Panc1 (cell line): ENCODE measurements around the gene KATNAL1. TPM values are rescaled to one million over a fixed set of nuclear protein-coding genes. Genes with fewer than 3 reads are reported as not detected.

Experiments used
- ATAC-seq: fragments of 200-7000 bp; cut with Tn5 transposase; 2 replicates; pipeline ENCODE4 v1.9.1; 2020; ENCODE audit warnings: mild to moderate bottlenecking, moderate library complexity
- BruUV-seq: library from RNA; stranded (reverse); fragments of 400-500 nt; replicated peaks from 2 replicates; lab custom pipeline; 2021; lab: Mats Ljungman, UMichigan
- CTCF ChIA-PET: fragments of 300-600 bp; sonication (Branson Sonifier 250); formaldehyde crosslinking; loops from one replicate; lab custom pipeline; 2022; ENCODE audit warnings: antibody characterized with exemption; lab: Charles Lee
- POLR2A ChIA-PET: fragments of 300-600 bp; sonication (Branson Sonifier 250); formaldehyde crosslinking; loops from one replicate; lab custom pipeline; 2022; ENCODE audit warnings: antibody characterized with exemption; lab: Charles Lee
- DNase-seq: peaks from one replicate; pipeline ENCODE4 v3.0.0-alpha.2; 2010; ENCODE audit warnings: low read depth, low spot score
- H3K27ac ChIP-seq: 2 replicates; pipeline ENCODE4 v1.5.1; 2011; ENCODE audit warnings: mild to moderate bottlenecking, low read length, inconsistent platforms
- H3K27me3 ChIP-seq: fragments of 200-500 bp; sonication (Bioruptor generic); 2 replicates; pipeline ENCODE4 v1.6.0; 2014; ENCODE audit warnings: low read length, inconsistent platforms; ENCODE audit not compliant: control insufficient read depth, insufficient read depth
- H3K36me3 ChIP-seq: fragments of 200-500 bp; sonication (Bioruptor generic); 2 replicates; pipeline ENCODE4 v1.5.1; 2014; ENCODE audit warnings: inconsistent platforms, mild to moderate bottlenecking, low read length, moderate library complexity; ENCODE audit not compliant: control insufficient read depth, insufficient read depth
- H3K4me1 ChIP-seq: 2 replicates; pipeline ENCODE4 v1.5.1; 2011; ENCODE audit warnings: inconsistent platforms, mild to moderate bottlenecking, low read length, moderate library complexity; ENCODE audit not compliant: control insufficient read depth, insufficient read depth
- H3K4me3 ChIP-seq, 2 experiments: 2 replicates each; pipeline ENCODE4 v1.5.1; 2011 to 2012; ENCODE audit warnings: low read depth in 2 of 2, low read length in 2 of 2, mild to moderate bottlenecking in 2 of 2, inconsistent platforms in 1 of 2, moderate library complexity in 1 of 2
- H3K9me3 ChIP-seq: fragments of 200-500 bp; sonication (Bioruptor generic); 2 replicates; pipeline ENCODE4 v1.5.1; 2014; ENCODE audit warnings: low read depth, mild to moderate bottlenecking, inconsistent platforms, low read length, moderate library complexity; ENCODE audit not compliant: control insufficient read depth, insufficient read depth
- POLR2AphosphoS5 ChIP-seq: IDR thresholded peaks from 2 replicates; pipeline ENCODE4 v1.6.1; 2012; ENCODE audit warnings: mild to moderate bottlenecking, low read depth, low read length, moderate library complexity
- SIN3A ChIP-seq: IDR thresholded peaks from 2 replicates; pipeline ENCODE4 v1.6.1; 2012; ENCODE audit warnings: low read depth, mild to moderate bottlenecking, low read length, moderate library complexity, borderline replicate concordance; ENCODE audit not compliant: insufficient read depth
- TCF7L2 ChIP-seq: IDR thresholded peaks from 2 replicates; pipeline ENCODE4 v1.6.1; 2011; ENCODE audit warnings: mild to moderate bottlenecking, low read depth, low read length, inconsistent platforms
- in situ Hi-C: cut with HindIII; loops from 2 replicates; pipeline ENCODE4 v1.10.0; 2016; ENCODE audit warnings: low sequenced_read_pairs, low pct_unique_long_range_greater_than_20kb
- intact Hi-C: fragments of 100-400 bp; cut with micrococcal nuclease; formaldehyde crosslinking; loops from one replicate; pipeline ENCODE4 v1.10.0; 2022; ENCODE audit not compliant: unreplicated experiment
- total RNA-seq: library from RNA; stranded (reverse); gene quantifications from one replicate; pipeline ENCODE4 v1.2.1, GENCODE V29; 2021; ENCODE audit not compliant: unreplicated experiment
- TF ChIP-seq, protein P1 (sequence below): fragments of 450-650 bp; IDR thresholded peaks from 2 replicates; pipeline ENCODE4 v1.5.1; 2017; ENCODE audit warnings: mild to moderate bottlenecking
- TF ChIP-seq, protein P2 (sequence below), 2 experiments: IDR thresholded peaks; 2 replicates each; pipeline ENCODE4 v1.6.1; 2011 to 2012; ENCODE audit warnings: low read depth in 2 of 2, control low read depth in 1 of 2, low read length in 1 of 2, mild to moderate bottlenecking in 1 of 2, moderate library complexity in 1 of 2; ENCODE audit not compliant: insufficient read depth in 1 of 2

The KATNAL1 gene
- total RNA-seq, 1 experiment from 2014 or later = 34.3 TPM

DNA sequence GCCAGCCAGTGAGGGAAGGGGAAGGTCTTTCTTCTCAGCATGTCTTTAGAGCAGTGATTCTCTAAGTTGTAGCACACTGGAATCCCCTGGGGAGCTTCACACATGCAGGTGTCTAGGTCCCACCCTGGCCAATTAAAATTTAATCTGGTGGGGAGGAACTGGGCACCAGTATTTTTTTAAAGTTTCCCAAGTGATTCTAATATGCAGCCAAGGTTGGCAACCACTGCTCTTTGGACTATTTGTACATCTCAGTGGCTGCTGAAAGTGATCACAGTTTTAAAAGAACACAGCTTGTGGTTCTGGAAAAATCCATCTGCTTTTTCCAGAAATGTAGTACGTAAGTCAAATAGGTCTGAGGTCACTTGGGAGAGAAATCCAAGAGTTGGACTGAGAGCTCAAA is 10.7 kb upstream of the KATNAL1 start:
- Histone ChIP-seq H3K27ac (no peak overlapping the region), H3K9me3 (no peaks in the 10 kb centered on the region), H3K27me3 (no peaks in the 10 kb centered on the region), H3K36me3 (no peaks in the 10 kb centered on the region), H3K4me1 (no peaks in the 10 kb centered on the region), H3K4me3 (no peak overlapping the region)
- ChIA-PET POLR2A (interaction anchor here (0.6 kb wide), 1 partner anchor 8 kb away, joined by 3 read pairs; no protein-coding TSS in a partner anchor), CTCF (no interaction called here)
- ATAC-seq = no peak
- no TSS peak for BruUV-seq
- in situ Hi-C loops = no loop called here
- DNase-seq = no peak
- intact Hi-C loops = no loop called here
- TF ChIP-seq TCF7L2 (no peak), POLR2AphosphoS5 (no peak), SIN3A (no peak)
- TF ChIP-seq, protein P1, sequence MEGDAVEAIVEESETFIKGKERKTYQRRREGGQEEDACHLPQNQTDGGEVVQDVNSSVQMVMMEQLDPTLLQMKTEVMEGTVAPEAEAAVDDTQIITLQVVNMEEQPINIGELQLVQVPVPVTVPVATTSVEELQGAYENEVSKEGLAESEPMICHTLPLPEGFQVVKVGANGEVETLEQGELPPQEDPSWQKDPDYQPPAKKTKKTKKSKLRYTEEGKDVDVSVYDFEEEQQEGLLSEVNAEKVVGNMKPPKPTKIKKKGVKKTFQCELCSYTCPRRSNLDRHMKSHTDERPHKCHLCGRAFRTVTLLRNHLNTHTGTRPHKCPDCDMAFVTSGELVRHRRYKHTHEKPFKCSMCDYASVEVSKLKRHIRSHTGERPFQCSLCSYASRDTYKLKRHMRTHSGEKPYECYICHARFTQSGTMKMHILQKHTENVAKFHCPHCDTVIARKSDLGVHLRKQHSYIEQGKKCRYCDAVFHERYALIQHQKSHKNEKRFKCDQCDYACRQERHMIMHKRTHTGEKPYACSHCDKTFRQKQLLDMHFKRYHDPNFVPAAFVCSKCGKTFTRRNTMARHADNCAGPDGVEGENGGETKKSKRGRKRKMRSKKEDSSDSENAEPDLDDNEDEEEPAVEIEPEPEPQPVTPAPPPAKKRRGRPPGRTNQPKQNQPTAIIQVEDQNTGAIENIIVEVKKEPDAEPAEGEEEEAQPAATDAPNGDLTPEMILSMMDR = no peak
- TF ChIP-seq, protein P2, sequence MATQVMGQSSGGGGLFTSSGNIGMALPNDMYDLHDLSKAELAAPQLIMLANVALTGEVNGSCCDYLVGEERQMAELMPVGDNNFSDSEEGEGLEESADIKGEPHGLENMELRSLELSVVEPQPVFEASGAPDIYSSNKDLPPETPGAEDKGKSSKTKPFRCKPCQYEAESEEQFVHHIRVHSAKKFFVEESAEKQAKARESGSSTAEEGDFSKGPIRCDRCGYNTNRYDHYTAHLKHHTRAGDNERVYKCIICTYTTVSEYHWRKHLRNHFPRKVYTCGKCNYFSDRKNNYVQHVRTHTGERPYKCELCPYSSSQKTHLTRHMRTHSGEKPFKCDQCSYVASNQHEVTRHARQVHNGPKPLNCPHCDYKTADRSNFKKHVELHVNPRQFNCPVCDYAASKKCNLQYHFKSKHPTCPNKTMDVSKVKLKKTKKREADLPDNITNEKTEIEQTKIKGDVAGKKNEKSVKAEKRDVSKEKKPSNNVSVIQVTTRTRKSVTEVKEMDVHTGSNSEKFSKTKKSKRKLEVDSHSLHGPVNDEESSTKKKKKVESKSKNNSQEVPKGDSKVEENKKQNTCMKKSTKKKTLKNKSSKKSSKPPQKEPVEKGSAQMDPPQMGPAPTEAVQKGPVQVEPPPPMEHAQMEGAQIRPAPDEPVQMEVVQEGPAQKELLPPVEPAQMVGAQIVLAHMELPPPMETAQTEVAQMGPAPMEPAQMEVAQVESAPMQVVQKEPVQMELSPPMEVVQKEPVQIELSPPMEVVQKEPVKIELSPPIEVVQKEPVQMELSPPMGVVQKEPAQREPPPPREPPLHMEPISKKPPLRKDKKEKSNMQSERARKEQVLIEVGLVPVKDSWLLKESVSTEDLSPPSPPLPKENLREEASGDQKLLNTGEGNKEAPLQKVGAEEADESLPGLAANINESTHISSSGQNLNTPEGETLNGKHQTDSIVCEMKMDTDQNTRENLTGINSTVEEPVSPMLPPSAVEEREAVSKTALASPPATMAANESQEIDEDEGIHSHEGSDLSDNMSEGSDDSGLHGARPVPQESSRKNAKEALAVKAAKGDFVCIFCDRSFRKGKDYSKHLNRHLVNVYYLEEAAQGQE (IDR thresholded peaks at IDR 0.05; ENCODE audit: insufficient read depth in 1 of 2, low read depth in 2 of 2, low read length in 1 of 2) = no peak

DNA sequence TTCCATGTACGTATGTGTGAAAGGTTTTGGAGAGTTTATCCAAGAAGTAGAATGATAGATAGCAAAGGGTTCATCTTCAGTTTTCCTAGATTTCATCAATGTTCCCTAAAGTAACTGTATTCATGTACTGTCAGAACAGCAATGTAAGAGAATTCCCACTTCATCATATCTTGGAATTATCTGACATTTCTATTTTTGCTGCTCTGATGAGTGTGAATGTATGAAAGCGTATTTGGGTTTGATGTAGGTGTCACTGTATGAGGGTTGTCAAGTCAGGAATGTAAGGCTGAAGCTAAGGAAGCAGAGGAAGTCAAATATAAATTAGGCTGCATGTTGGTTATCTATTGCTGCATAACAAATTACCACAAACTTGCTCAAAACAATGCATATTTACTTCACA is 7.2 kb upstream of the KATNAL1 start:
- Histone ChIP-seq H3K36me3 (no peaks in the 10 kb centered on the region), H3K27ac (no peak overlapping the region), H3K27me3 (no peaks in the 10 kb centered on the region), H3K9me3 (no peaks in the 10 kb centered on the region), H3K4me1 (no peaks in the 10 kb centered on the region), H3K4me3 (no peak overlapping the region)
- no TSS peak for BruUV-seq
- TF ChIP-seq POLR2AphosphoS5 = no peak
- TF ChIP-seq, protein P2 (IDR thresholded peaks at IDR 0.05; ENCODE audit: insufficient read depth in 1 of 2, low read depth in 2 of 2, low read length in 1 of 2) = no peak
- POLR2A ChIA-PET = no interaction called here
- in situ Hi-C loops = no loop called here
- ATAC-seq (no peak), DNase-seq (no peak)
- intact Hi-C loops = no loop called here
- CTCF ChIA-PET = no interaction called here
